Activated T-helper 1 cell treated with anti-CD3 and anti-CD28 coated beads, Interleukin-12 subunit alpha, Interleukin-12 subunit beta, Interleukin-2, Interleukin-4 antibody, amounts not matched to agents 30 ng/mL and 10 ng/mL and 1 ng/mL, durations not matched to agents 14 hours and 24 hours and 36 hours (primary cell): ENCODE results near the gene IKZF1. TPM values are rescaled to one million over a fixed set of nuclear protein-coding genes. Genes with fewer than 3 reads are reported as not detected.

Experiments
- DNase-seq: peaks from one replicate; pipeline ENCODE4 v3.0.0; 2021; ENCODE audit warnings: low spot score
- H3K27ac Mint-ChIP-seq: one replicate; pipeline ENCODE4 v1.8.0; 2021; ENCODE audit warnings: mild to moderate bottlenecking, mixed read lengths
- H3K27me3 Mint-ChIP-seq: one replicate; pipeline ENCODE4 v1.8.0; 2022; ENCODE audit warnings: mild to moderate bottlenecking, moderate library complexity, mixed read lengths; ENCODE audit not compliant: insufficient read depth
- H3K36me3 Mint-ChIP-seq: one replicate; pipeline ENCODE4 v1.8.0; 2021; ENCODE audit warnings: low read depth, mixed read lengths
- H3K4me1 Mint-ChIP-seq: one replicate; pipeline ENCODE4 v1.8.0; 2021; ENCODE audit warnings: low read depth, mixed read lengths
- H3K4me3 Mint-ChIP-seq: one replicate; pipeline ENCODE4 v1.8.0; 2021; ENCODE audit warnings: mild to moderate bottlenecking, moderate library complexity, mixed read lengths
- H3K9me3 Mint-ChIP-seq: one replicate; pipeline ENCODE4 v1.8.0; 2021; ENCODE audit warnings: mixed read lengths
- intact Hi-C: fragments of 100-400 bp; cut with micrococcal nuclease; formaldehyde crosslinking; loops from one replicate; pipeline ENCODE4 v1.15.1; 2024
- total RNA-seq: library from RNA; stranded (reverse); gene quantifications from 2 replicates; pipeline ENCODE4 v1.2.3, GENCODE V29; 2022

IKZF1 gene
- total RNA-seq, 1 donor from 2014 or later = 324 TPM

DNA sequence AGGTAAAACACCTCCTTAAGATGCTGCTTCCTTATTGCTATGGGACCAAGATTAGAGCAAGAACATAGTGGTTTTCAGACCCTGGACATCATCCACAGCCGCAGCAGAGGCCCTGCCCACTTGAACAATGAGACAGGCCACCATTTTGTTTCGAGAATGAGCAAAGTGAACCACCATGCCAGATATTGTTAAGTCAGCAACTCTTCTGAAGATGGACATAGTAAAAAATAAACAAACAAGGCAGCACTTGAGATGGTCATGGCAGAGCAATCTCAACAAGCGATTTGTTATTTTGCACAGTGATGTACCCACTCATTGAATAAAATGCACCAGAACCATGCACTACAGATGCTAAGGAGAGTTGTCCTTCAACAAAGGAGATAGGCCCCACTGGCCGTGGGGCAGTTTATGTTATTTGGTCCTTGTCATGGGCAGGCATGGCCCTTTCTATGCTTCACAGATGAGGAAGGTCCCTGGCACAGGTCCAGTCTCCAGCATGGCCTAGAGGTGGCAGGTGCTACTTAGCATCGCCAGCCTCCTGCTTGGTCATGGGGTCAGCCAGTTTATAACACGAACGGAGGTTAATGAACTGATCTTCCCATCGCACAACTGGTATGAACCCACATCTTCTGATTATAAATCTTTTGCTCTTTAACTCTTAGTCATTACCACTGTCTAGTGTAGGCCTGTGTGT, 44.1 kb downstream of the IKZF1 start:
- H3K27me3 Mint-ChIP-seq = no peaks in the 10 kb centered on the region
- H3K4me3 Mint-ChIP-seq = peak overlapping the region; percentile 53
- peaks cover 95% of the 10 kb centered on the region for H3K4me1 Mint-ChIP-seq
- no peaks in the 10 kb centered on the region for H3K9me3 Mint-ChIP-seq
- no peak for DNase-seq
- peak overlapping the region; percentile 93 for H3K27ac Mint-ChIP-seq
- intact Hi-C loops = no loop called here
- peaks cover 67% of the 10 kb centered on the region for H3K36me3 Mint-ChIP-seq

DNA sequence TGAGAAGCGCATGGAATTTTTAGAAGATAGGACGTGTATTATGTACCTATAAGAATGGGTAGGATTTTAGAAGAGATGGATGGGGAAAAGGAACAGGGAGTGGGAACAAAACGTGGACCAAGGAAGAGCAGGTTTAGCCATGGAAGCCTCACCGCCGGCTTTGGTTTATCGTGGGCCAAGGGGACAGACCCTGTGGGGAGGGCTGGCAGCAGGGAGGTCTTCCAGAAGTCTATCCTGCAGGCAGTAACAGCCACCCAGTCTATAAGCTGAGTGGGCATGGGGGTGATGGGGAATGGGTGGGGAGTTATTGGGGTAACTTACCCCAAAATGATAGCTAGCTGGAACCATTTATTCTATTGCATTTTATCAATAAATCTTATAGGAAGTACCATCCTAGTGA, 44.9 kb downstream of the IKZF1 start:
- Mint-ChIP-seq H3K27ac (peak overlapping the region; percentile 93), H3K4me3 (peak overlapping the region; percentile 53), H3K9me3 (no peaks in the 10 kb centered on the region), H3K4me1 (peaks cover 95% of the 10 kb centered on the region), H3K36me3 (peaks cover 70% of the 10 kb centered on the region), H3K27me3 (no peaks in the 10 kb centered on the region)
- no peak for DNase-seq
- intact Hi-C loops = no loop called here

DNA sequence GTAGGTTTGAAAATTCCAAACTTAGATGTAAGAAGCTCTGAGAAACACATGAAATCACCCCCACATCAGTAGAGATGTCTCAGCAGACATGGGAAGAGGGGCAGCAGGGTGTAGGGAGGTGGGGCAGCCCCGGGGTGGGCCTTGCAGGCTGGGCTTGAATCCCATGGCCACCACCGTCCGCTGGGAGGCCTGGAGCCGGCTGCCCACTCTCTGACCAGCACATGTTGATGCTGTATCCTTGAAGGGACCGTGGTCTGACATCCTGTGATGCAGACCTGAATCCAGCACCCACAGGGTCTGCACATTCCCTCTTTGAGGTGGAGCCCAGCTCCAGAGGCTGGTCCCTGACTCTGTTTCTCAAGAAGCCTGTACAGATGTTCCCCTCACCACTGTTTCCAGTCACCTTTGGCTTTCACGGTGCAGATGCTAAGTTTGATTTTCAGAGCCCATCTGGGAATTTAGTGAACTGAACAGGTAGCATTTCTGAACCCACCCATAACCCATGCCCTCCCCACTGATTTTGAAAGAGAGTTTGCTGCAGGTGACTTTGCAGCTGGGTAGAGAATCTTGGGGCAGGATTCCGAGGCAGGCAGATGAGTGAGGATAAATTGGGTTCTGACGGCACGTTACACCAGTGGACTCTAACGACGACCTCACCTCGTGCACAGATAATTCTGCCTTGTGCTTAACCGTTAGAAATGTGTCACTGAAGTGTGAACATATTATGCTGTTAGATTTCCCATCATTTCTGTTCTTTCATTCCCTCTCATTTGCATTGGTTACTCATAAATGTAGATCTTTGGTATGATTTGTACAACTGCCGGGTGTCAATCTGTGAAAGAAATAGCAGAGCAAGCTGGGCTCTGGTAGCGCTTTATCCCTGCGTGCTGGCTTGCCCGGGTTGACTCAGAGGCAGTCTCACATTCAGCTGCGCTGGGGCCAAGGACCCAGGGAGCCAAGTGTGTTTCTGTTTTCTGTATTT, 45.7 kb downstream of the IKZF1 start:
- H3K27ac Mint-ChIP-seq = peak overlapping the region; percentile 93
- peak overlapping the region; percentile 53 for H3K4me3 Mint-ChIP-seq
- peaks cover 97% of the 10 kb centered on the region for H3K4me1 Mint-ChIP-seq
- intact Hi-C loops = loop anchor here (1.0 to 5.0 kb wide), 7 partner anchors 8 to 772 kb away; no protein-coding TSS in a partner anchor
- H3K27me3 Mint-ChIP-seq = no peaks in the 10 kb centered on the region
- peaks cover 71% of the 10 kb centered on the region for H3K36me3 Mint-ChIP-seq
- no peaks in the 10 kb centered on the region for H3K9me3 Mint-ChIP-seq
- peak; percentile 77 for DNase-seq

DNA sequence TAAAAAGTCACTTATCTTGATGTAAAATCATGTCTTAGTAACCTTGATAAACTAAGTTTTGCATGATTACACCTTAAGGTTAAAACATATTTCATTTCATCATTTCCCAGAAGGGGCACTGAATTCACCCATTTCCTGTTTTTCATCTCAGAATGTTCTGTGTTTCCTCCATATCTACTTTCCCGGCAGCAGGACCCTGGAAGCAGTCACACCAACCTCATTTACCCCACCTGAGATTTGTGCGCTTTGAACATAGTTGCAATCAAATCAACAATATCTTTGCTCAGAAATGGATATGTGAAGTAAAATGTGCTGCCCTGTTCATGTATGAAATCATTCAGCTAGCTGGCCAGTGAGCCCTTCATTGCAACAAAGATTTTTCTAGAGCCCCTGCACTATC, 46.8 kb downstream of the IKZF1 start:
- intact Hi-C loops = loop anchor here (2.0 to 5.0 kb wide), 2 partner anchors 202 to 771 kb away; no protein-coding TSS in a partner anchor
- Mint-ChIP-seq H3K27ac (peak overlapping the region; percentile 93), H3K36me3 (peaks cover 69% of the 10 kb centered on the region), H3K9me3 (no peaks in the 10 kb centered on the region), H3K4me1 (peaks cover 95% of the 10 kb centered on the region), H3K4me3 (peak overlapping the region; percentile 53), H3K27me3 (no peaks in the 10 kb centered on the region)
- no peak for DNase-seq

DNA sequence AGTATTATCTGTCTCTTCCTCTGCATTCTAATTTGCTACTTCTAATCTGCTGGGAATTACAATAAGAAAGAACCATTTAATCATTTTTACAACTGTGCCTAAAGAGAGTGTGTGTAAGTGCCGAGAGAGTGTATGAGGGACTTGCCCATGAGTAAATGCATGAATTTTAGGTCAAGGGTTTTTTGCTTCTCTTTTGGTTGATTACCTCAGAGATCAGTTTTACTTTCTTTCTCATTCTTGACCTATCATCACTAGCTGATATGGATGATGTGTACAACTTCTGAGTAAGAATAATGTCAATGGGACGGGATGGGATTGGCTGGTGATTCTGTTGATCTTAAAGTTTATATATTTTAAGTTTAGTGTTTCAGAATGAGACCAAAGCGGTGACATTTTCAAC, 47.8 kb downstream of the IKZF1 start:
- Mint-ChIP-seq H3K36me3 (peaks cover 71% of the 10 kb centered on the region), H3K27me3 (no peaks in the 10 kb centered on the region), H3K27ac (peak overlapping the region; percentile 93), H3K4me3 (peak overlapping the region; percentile 53), H3K4me1 (peaks cover 95% of the 10 kb centered on the region), H3K9me3 (no peaks in the 10 kb centered on the region)
- DNase-seq = no peak
- intact Hi-C loops = loop anchor here (1.0 to 5.0 kb wide), 7 partner anchors 8 to 770 kb away; no protein-coding TSS in a partner anchor

DNA sequence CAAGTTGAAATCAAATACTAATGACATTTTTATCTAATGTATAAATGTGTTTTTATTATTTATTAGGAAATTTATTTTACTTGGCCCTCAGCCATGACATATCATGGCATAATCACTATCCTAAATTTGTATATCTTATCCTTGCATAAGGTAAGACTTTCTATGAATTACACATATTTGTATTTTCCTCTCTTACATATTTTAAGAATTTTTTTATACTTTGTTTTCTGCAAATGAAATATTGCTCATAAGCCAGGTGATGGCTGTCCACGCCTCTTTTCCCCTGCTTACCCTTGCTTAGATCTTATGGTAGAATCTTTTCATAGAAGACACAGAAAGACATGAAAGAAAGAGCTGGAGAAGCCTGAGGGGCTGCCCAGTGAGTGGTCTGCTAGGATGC, 48.2 kb downstream of the IKZF1 start:
- Mint-ChIP-seq H3K27ac (peak overlapping the region; percentile 84), H3K9me3 (no peaks in the 10 kb centered on the region), H3K36me3 (peaks cover 73% of the 10 kb centered on the region), H3K4me3 (peak overlapping the region; percentile 44), H3K4me1 (peaks cover 95% of the 10 kb centered on the region), H3K27me3 (no peaks in the 10 kb centered on the region)
- no peak for DNase-seq
- intact Hi-C loops = loop anchor here (1.0 to 5.0 kb wide), 7 partner anchors 8 to 770 kb away; no protein-coding TSS in a partner anchor

DNA sequence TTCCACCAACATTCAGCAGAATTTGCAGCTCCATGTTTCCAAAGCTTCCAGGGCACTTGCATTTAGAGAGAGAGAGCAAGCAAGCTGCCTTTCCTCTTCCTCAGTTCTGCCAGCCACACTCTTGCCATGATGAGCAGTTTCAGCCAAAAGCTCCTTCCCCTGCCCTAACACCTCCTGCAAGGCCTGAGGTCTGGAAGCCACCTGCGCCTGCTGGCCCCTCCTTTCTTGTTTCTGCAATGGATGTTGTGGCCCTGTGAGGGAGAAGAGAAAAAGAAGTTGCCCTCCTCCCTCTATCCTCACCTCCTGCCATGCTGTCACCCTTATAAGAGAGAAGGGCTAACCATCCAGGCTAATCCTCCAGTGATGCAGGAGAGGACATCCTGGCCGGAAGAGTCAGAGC, 48.7 kb downstream of the IKZF1 start:
- no peaks in the 10 kb centered on the region for H3K9me3 Mint-ChIP-seq
- H3K27me3 Mint-ChIP-seq = no peaks in the 10 kb centered on the region
- peaks cover 73% of the 10 kb centered on the region for H3K36me3 Mint-ChIP-seq
- DNase-seq = no peak
- intact Hi-C loops = loop anchor here (5.0 kb wide), 1 partner anchor 769 kb away; no protein-coding TSS in a partner anchor
- peaks cover 95% of the 10 kb centered on the region for H3K4me1 Mint-ChIP-seq
- H3K4me3 Mint-ChIP-seq = peak overlapping the region; percentile 44
- H3K27ac Mint-ChIP-seq = peak overlapping the region; percentile 84

DNA sequence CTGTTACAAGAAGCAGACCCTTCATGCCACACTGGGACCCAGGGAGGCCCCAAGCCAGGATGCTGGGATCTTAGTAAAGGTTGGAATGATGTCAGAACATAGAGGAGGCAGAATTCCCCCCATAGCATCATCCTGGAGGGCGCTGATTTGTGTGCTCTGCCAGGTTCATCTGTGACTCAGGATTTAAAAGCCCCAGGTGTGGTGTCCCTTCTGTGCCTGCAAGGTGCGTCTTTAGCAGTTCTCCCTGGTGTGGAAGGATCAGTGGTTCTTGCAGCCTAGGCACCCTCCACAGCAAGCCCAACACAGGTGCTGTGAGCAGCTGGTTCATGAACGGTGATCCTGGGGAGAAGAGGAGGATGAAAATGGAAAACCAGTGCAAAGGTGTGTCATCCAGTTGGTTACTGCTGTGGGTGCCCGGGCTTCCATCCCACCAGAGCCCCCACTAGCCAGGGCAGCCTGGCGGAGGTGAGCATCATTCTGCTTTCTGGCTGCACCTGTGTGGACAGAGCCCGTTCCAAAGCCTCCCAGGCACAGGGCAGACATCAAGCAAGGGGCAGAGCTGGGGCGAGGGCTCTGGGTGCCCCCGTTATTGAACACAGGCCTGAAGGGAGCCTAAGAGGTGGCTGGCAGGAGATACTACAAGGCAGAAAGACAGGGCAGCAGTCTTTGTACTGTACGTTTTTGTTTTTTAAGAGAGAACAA, 49.5 kb downstream of the IKZF1 start:
- Mint-ChIP-seq H3K27me3 (no peaks in the 10 kb centered on the region), H3K36me3 (peaks cover 72% of the 10 kb centered on the region), H3K4me1 (peaks cover 95% of the 10 kb centered on the region), H3K4me3 (peak overlapping the region; percentile 44), H3K27ac (peak overlapping the region; percentile 84), H3K9me3 (no peaks in the 10 kb centered on the region)
- intact Hi-C loops = loop anchor here (5.0 kb wide), 1 partner anchor 768 kb away; no protein-coding TSS in a partner anchor
- DNase-seq = no peak

DNA sequence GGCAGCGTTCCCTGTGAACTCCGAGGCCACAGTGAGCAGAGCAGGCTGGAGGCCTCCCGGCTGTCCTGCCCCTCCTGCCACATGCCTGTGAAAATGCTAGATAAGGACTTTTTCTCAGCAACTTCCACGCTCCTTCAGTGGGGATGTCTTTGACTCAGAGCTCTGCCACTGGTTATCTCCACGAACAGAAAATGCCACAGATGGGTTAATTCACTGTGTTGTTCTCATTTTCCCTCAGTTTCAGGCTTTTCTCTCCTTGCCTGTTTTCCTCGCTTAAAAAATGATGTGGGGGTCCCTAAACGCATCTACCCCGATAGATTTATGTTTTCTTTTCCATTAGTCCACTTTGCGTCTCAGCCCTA, 51.3 kb downstream of the IKZF1 start:
- Mint-ChIP-seq H3K9me3 (no peaks in the 10 kb centered on the region), H3K27me3 (no peaks in the 10 kb centered on the region), H3K27ac (peak overlapping the region; percentile 97), H3K36me3 (peaks cover 72% of the 10 kb centered on the region), H3K4me3 (peak overlapping the region; percentile 8), H3K4me1 (peaks cover 95% of the 10 kb centered on the region)
- intact Hi-C loops = no loop called here
- no peak for DNase-seq

DNA sequence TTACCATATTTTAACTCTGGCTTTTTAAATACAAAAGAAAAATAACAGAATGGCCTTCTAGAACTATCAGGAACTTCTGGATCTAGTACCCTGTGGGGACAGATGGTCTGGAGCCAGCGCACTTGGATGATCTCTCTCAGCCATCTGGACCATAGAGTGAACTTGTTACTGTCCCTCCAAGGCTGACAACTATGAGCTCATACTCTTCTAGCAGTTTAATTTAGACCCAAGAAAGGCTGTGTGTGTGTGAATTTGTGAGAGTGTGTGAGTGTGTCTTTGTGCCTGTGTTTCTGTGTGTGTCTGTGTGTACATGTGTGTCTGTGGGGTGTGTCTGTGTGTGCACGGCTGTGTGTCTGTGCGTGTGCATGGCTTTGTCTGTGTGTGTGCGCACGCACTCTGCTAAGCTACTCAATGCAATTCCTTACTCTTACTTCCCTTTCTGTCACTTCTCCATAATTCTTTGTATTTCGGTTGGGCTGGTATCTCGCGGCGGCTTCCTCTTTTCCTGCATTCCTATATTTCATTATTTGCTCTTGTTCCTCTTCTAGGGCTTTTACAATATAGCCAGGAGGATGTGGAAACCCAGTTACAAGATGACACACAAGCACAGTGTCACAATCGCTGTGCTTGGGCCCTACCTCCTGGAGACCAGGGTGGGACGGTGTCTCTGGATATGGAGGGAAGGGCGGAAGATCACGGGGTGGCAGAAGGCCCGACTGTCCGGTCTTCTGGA, 51.9 kb downstream of the IKZF1 start:
- DNase-seq = no peak
- intact Hi-C loops = no loop called here
- Mint-ChIP-seq H3K4me1 (peaks cover 95% of the 10 kb centered on the region), H3K27ac (peak overlapping the region; percentile 97), H3K27me3 (no peaks in the 10 kb centered on the region), H3K36me3 (peaks cover 74% of the 10 kb centered on the region), H3K4me3 (peak overlapping the region; percentile 43), H3K9me3 (no peaks in the 10 kb centered on the region)

DNA sequence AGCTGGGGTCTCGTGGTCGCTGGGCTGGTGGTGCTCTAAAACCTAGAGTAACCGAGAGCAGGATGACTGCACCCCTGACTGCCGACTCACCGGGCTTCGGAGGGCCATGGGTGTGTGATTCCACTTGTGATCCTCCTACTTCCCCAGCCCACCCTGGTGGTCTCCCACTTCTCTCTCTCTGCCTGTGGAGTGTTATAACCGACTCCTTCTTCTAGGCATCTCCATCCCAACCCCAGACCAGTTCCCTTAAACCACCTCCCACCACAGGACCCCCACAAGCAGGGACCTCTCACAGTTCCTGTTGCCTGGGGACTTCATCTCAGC, 52.4 kb downstream of the IKZF1 start:
- Mint-ChIP-seq H3K27me3 (no peaks in the 10 kb centered on the region), H3K27ac (peak overlapping the region; percentile 97), H3K9me3 (no peaks in the 10 kb centered on the region), H3K4me3 (peak overlapping the region; percentile 43), H3K36me3 (peaks cover 76% of the 10 kb centered on the region), H3K4me1 (peaks cover 93% of the 10 kb centered on the region)
- no peak for DNase-seq
- intact Hi-C loops = no loop called here

DNA sequence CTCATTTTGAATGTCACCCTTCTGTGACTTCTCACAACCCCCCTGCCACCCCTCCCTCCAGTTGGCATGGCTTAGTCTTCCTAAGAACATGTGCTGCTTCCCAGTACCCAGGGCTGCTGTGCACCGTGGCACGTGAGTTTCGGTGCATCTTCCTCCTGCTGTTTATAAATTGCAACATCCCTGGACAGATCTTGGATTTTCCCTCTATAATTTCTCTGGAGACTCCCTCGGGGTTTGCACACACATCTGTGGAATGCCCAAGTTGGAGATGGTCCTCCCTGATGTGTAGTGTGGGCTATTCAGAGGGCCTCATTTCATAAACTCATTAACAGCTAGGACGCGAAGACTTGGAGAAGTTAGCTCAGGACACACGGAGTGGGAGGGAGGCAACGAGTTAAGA, 52.9 kb downstream of the IKZF1 start:
- Mint-ChIP-seq H3K36me3 (peaks cover 76% of the 10 kb centered on the region), H3K4me1 (peaks cover 93% of the 10 kb centered on the region), H3K9me3 (no peaks in the 10 kb centered on the region), H3K27me3 (no peaks in the 10 kb centered on the region), H3K4me3 (peak overlapping the region; percentile 70), H3K27ac (peak overlapping the region; percentile 97)
- intact Hi-C loops = no loop called here
- no peak for DNase-seq
